HEK293T (cell line): ENCODE data around the gene PPP2R3C.
"Not testable (repeated sequence)": the region's sequence is repeated elsewhere in the genome, so short reads cannot be mapped to it uniquely, and the experiment has no call there.

Experiments
- CTCF ChIA-PET: fragments of 350-600 bp; formaldehyde crosslinking; extraction: SDS; loops from one replicate; lab custom pipeline; 2021; ENCODE audit warnings: antibody characterized with exemption, inconsistent platforms; lab: Yijun Ruan, JAX
- POLR2A ChIA-PET: fragments of 350-600 bp; formaldehyde crosslinking; extraction: SDS; loops from one replicate; lab custom pipeline; 2020; ENCODE audit warnings: antibody characterized with exemption, inconsistent platforms; lab: Yijun Ruan, JAX
- DNase-seq: peaks from one replicate; pipeline ENCODE4 v3.0.0; 2012; ENCODE audit warnings: mixed read lengths; ENCODE audit errors: extremely low spot score
- ARNT ChIP-seq: fragments of 450-650 bp; IDR thresholded peaks from 2 replicates; pipeline ENCODE4 v1.6.1; 2017; ENCODE audit warnings: mild to moderate bottlenecking
- BHLHE40 ChIP-seq: fragments of 450-650 bp; IDR thresholded peaks from 2 replicates; pipeline ENCODE4 v1.6.1; 2016; ENCODE audit warnings: mild to moderate bottlenecking, moderate library complexity, borderline replicate concordance
- CTBP1 ChIP-seq: fragments of 450-650 bp; IDR thresholded peaks from 2 replicates; pipeline ENCODE4 v1.6.1; 2016; ENCODE audit warnings: borderline replicate concordance
- ELF4 ChIP-seq: fragments of 450-650 bp; IDR thresholded peaks from 2 replicates; pipeline ENCODE4 v1.6.1; 2017; ENCODE audit warnings: antibody characterized with exemption
- FOXA1 ChIP-seq: fragments of 450-650 bp; IDR thresholded peaks from 2 replicates; pipeline ENCODE4 v1.6.1; 2016; ENCODE audit warnings: mild to moderate bottlenecking
- FOXK2 ChIP-seq: fragments of 450-650 bp; IDR thresholded peaks from 2 replicates; pipeline ENCODE4 v1.6.1; 2016; ENCODE audit warnings: mild to moderate bottlenecking
- FOXM1 ChIP-seq: fragments of 450-650 bp; IDR thresholded peaks from 2 replicates; pipeline ENCODE4 v1.6.1; 2017; ENCODE audit warnings: mild to moderate bottlenecking, borderline replicate concordance
- HDGF ChIP-seq: fragments of 450-650 bp; IDR thresholded peaks from 2 replicates; pipeline ENCODE4 v1.6.1; 2017; ENCODE audit warnings: antibody characterized with exemption, borderline replicate concordance
- L3MBTL2 ChIP-seq: fragments of 450-650 bp; conservative IDR thresholded peaks from 2 replicates; pipeline ENCODE4 v1.6.1; 2016; ENCODE audit warnings: mild to moderate bottlenecking
- LEF1 ChIP-seq: fragments of 450-650 bp; IDR thresholded peaks from 2 replicates; pipeline ENCODE4 v1.6.1; 2017; ENCODE audit warnings: mild to moderate bottlenecking, borderline replicate concordance
- NFRKB ChIP-seq: fragments of 450-650 bp; IDR thresholded peaks from 2 replicates; pipeline ENCODE4 v1.6.1; 2016; ENCODE audit warnings: mild to moderate bottlenecking, moderate library complexity
- SP1 ChIP-seq: fragments of 450-650 bp; IDR thresholded peaks from 2 replicates; pipeline ENCODE4 v1.6.1; 2017
- SUZ12 ChIP-seq: fragments of 450-650 bp; IDR thresholded peaks from 2 replicates; pipeline ENCODE4 v1.6.1; 2016; ENCODE audit warnings: mild to moderate bottlenecking
- TARDBP ChIP-seq: fragments of 450-650 bp; IDR thresholded peaks from 2 replicates; pipeline ENCODE4 v1.6.1; 2016
- ZNF384 ChIP-seq: fragments of 450-650 bp; IDR thresholded peaks from 2 replicates; pipeline ENCODE4 v1.6.1; 2016
- TF ChIP-seq, protein P1 (sequence below): fragments of 450-650 bp; IDR thresholded peaks from 2 replicates; pipeline ENCODE4 v1.6.1; 2016

PPP2R3C gene

DNA sequence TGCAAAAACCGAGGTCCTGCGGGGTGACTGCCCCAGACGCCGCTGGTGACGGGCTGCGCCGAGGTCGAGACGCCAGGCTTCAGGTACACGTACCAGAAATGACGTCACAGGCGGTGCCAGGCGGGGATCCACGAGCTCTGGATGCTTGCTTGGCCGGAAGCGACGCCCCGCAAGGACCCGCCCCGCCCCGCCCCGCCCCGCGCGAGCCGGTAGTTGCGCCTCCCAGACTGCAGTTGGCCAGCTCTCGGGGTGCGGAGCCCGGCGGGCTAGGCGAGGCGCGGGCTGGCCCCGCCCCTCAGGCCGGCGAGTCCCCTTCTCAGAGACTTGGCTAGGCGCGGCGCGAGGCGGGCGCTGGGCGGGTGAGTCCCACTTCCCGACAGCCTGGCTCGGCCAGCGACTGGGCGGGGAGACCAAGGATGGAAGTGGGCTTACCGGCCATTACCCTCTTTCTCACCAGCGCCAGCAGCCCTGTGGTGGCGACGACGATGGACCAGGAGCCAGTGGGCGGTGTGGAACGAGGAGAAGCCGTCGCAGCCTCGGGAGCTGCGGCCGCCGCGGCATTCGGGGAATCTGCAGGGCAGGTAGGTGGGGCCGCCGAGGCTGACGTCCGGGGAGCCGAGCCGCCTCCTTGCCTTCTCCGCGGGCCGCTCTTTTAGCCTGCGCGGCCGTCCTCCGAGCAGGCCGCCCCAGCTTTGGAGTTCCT is 75.6 kb downstream of the PPP2R3C start, which contains the start of gene FAM177A1:
Gene FAM177A1 (plus strand): TSS at position 225 of the 703 bp plus-strand sequence. CDS start 192 bp downstream, at position 417.
- ChIA-PET POLR2A (interaction anchor here (0.6 to 3.2 kb wide), 20 partner anchors 9 to 358 kb away, joined by 3 to 37 read pairs (median 5); partner anchors contain the start of genes BAZ1A, NFKBIA, PPP2R3C and PRORP), CTCF (interaction anchor here (0.6 kb wide), 1 partner anchor 113 kb away, joined by 3 read pairs; no protein-coding TSS in a partner anchor)
- DNase-seq = peak; percentile 94
- TF ChIP-seq ZNF384 (no peak), NFRKB (no peak), FOXA1 (no peak), TARDBP (no peak), LEF1 (no peak)
- TF ChIP-seq, protein P1, sequence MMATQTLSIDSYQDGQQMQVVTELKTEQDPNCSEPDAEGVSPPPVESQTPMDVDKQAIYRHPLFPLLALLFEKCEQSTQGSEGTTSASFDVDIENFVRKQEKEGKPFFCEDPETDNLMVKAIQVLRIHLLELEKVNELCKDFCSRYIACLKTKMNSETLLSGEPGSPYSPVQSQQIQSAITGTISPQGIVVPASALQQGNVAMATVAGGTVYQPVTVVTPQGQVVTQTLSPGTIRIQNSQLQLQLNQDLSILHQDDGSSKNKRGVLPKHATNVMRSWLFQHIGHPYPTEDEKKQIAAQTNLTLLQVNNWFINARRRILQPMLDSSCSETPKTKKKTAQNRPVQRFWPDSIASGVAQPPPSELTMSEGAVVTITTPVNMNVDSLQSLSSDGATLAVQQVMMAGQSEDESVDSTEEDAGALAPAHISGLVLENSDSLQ = no peak

DNA sequence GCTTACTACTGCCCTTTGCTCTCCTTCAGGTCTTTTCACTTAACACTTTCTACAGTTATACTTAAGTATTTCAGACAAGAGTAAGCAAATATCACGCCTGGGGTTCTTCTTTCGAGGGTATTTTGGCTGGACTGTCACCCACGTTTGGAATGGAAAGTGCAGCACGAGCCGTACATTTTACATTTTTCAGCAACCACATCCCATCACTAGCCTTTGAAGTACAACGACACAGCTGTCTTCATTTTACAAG is 76.1 kb downstream of the PPP2R3C start:
- CTCF ChIA-PET = no interaction called here
- TF ChIP-seq, protein P1 = no peak
- no peak for TF ChIP-seq LEF1
- no peak for TF ChIP-seq ARNT
- peak; percentile 54; the same call in 1 of the 2 replicates for TF ChIP-seq L3MBTL2
- TF ChIP-seq FOXA1 = no peak
- no peak for DNase-seq
- POLR2A ChIA-PET = interaction anchor here (0.9 to 3.2 kb wide), 17 partner anchors 9 to 359 kb away, joined by 3 to 37 read pairs (median 5); partner anchors contain the start of genes BAZ1A, NFKBIA, PPP2R3C and PRORP

DNA sequence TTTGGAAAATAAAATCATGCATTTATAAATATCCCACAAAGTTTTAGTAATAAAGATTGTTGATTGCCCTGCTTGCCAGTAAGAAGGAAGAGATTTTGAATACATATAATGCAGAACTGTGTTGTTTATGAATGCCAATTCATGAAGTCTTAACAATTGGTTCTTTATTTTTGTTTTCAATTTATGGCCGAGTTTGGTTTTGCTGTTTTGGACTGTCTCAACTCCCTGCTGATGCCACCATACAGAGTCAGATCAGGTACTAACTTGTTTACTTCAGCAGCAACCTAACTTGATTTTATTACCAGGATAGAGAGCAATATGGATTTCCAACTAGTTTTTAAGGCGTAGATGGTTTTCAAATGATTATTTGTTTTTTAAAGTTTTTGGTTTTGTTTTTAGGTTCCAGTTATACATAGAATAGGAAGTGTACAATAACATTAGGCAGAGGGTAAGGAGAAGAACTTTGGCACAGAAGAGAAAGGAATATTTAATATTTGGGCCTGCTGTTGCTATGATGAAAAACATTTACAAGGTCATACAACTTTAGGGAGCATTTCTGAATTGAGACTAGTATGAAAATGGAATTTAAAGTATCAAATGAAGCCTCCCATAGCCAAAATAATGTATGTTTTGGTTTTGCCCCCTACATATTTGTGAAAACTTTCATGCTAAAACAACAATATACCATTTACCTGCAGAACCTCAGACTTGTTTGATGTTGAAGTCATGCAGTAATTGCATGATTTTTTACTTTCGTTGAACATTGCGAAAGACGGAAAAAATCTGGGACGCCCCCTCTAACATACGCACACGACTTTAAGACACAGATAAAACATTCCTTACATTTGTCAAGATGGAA is 76.6 kb downstream of the PPP2R3C start:
- ChIA-PET CTCF (no interaction called here), POLR2A (interaction anchor here (0.9 to 3.2 kb wide), 15 partner anchors 8 to 247 kb away, joined by 3 to 37 read pairs (median 6); partner anchors contain the start of genes BAZ1A, PPP2R3C, PRORP and PSMA6)

DNA sequence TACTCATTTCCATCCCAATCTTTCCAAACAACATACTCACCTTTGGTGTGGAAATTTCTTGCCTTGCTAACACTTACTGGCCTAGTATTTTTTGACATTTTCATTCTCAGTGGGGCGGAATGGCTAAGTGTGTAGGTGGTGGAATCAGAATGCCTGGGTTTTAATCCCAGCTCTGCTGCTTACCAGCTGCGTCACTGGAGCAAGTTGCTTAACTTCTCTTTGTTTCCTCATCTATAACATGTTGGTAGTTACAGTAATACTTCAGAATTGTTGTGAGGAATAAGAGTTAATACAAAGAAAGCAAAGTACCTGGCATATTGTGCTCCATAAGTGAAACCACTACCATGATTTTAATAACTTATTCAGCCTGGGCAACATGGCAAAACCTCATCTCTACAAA is 78.7 kb downstream of the PPP2R3C start:
- ChIA-PET POLR2A (no interaction called here), CTCF (interaction anchor here (0.5 kb wide), 1 partner anchor 59 kb away, joined by 4 read pairs; no protein-coding TSS in a partner anchor)
- TF ChIP-seq ARNT (no peak), FOXA1 (no peak), SP1 (no peak), SUZ12 (no peak), NFRKB (no peak), FOXM1 (no peak), L3MBTL2 (no peak), ELF4 (no peak), FOXK2 (no peak), ZNF384 (no peak), BHLHE40 (no peak), HDGF (no peak), TARDBP (no peak), CTBP1 (no peak), LEF1 (no peak)
- TF ChIP-seq, protein P1 = no peak
- DNase-seq = no peak

More for the DNA sequence above, 76.6 kb downstream of the PPP2R3C start:
- DNase-seq = no peak
- TF ChIP-seq ZNF384 = no peak
- TF ChIP-seq SUZ12 = no peak
- TF ChIP-seq FOXK2 = no peak
- no peak for TF ChIP-seq SP1
- no peak for TF ChIP-seq ELF4
- no peak for TF ChIP-seq HDGF
- no peak for TF ChIP-seq FOXM1
- TF ChIP-seq FOXA1 = no peak
- no peak for TF ChIP-seq LEF1

DNA sequence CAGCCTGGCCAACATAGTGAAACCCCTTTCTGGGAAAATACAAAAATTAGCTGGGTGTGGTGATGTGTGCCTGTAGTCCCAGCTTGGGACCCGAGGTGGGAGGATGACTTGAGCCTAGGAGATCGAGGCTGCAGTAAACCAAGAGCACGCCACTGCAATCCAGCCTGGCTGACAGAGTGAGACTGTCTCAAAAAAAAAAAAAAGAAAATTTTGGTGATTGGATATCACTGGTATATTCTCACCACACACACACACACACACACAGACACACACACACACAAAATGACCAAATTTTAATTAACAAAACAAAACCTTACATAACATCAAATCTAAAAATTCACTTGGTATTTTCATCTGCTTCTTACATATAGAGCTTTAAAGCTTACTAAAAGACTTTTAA is 79.2 kb downstream of the PPP2R3C start:
- DNase-seq = no peak
- no peak for TF ChIP-seq BHLHE40
- no peak for TF ChIP-seq L3MBTL2
- TF ChIP-seq LEF1 = no peak
- TF ChIP-seq FOXK2 = no peak
- TF ChIP-seq TARDBP = no peak
- no peak for TF ChIP-seq SP1
- TF ChIP-seq SUZ12 = no peak
- no peak for TF ChIP-seq ARNT
- TF ChIP-seq HDGF = no peak
- no peak for TF ChIP-seq NFRKB
- TF ChIP-seq, protein P1 = no peak
- TF ChIP-seq CTBP1 = no peak
- no peak for TF ChIP-seq FOXM1
- no peak for TF ChIP-seq ELF4
- no peak for TF ChIP-seq FOXA1
- no peak for TF ChIP-seq ZNF384
- ChIA-PET POLR2A (no interaction called here), CTCF (interaction anchor here (0.5 to 0.6 kb wide), 2 partner anchors 10 to 59 kb away, joined by 3 to 4 read pairs; no protein-coding TSS in a partner anchor)

DNA sequence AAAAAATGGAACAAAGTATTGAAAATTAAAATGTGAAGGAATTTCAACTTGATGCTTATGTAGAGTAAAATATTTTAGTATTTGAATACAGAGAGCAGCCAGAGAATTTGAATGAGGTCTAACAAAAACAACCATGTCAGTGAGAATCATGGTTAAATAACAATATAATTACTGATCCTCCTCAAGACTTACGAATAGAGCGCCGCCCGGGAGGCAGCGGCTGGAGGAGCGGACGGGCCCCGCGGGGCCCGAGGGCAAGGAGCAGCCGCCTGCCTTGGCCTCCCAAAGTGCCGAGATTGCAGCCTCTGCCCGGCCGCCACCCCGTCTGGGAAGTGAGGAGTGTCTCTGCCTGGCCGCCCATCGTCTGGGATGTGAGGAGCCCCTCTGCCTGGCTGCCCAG is 83.5 kb downstream of the PPP2R3C start:
- DNase-seq, CTCF ChIA-PET: not testable (repeated sequence)
- POLR2A ChIA-PET = interaction anchor here (2.7 kb wide), 1 partner anchor 8 kb away, joined by 9 read pairs; the partner anchor contains the start of gene FAM177A1
